Naive B cell (primary cell): ENCODE measurements around the gene CDYL2. TPM values are rescaled to one million over a fixed set of nuclear protein-coding genes. Genes with fewer than 3 reads are reported as not detected.
"Not testable (repeated sequence)": the region's sequence is repeated elsewhere in the genome, so short reads cannot be mapped to it uniquely, and the experiment has no call there.

ENCODE experiments used
- ATAC-seq, 2 donors: fragments of 150-1000 bp; cut with Tn5 transposase; 2 replicates each; pipeline ENCODE4 v1.10.0; 2021; ENCODE audit warnings: low read depth in 2 of 2, mild to moderate bottlenecking in 2 of 2, moderate library complexity in 2 of 2
- DNase-seq: peaks from one replicate; pipeline ENCODE4 v3.0.0; 2022
- H3K27ac Mint-ChIP-seq, 6 donors: one replicate each; pipeline ENCODE4 v1.8.0; 2020 to 2022; ENCODE audit warnings: mild to moderate bottlenecking in 6 of 6, mixed read lengths in 6 of 6, moderate library complexity in 5 of 6, inconsistent platforms in 2 of 6
- H3K27me3 Mint-ChIP-seq, 3 donors: one replicate each; pipeline ENCODE4 v1.8.0; 2021 to 2022; ENCODE audit warnings: mixed read lengths in 3 of 3, mild to moderate bottlenecking in 1 of 3
- H3K36me3 Mint-ChIP-seq, 2 donors: one replicate each; pipeline ENCODE4 v1.8.0; 2020 to 2022; ENCODE audit warnings: mixed read lengths in 2 of 2, inconsistent platforms in 1 of 2, mild to moderate bottlenecking in 1 of 2
- H3K4me1 Mint-ChIP-seq, 3 donors: one replicate each; pipeline ENCODE4 v1.8.0; 2020 to 2022; ENCODE audit warnings: mixed read lengths in 3 of 3, inconsistent platforms in 1 of 3, mild to moderate bottlenecking in 1 of 3, moderate library complexity in 1 of 3
- H3K4me3 Mint-ChIP-seq, 8 donors: one replicate each; pipeline ENCODE4 v1.8.0; 2020 to 2022; ENCODE audit warnings: mild to moderate bottlenecking in 8 of 8, mixed read lengths in 8 of 8, moderate library complexity in 8 of 8, inconsistent platforms in 2 of 8
- H3K9me3 Mint-ChIP-seq, 7 donors: one replicate each; pipeline ENCODE4 v1.8.0; 2020 to 2022; ENCODE audit warnings: mixed read lengths in 7 of 7, mild to moderate bottlenecking in 5 of 7, inconsistent platforms in 2 of 7, moderate library complexity in 1 of 7
- polyA plus RNA-seq, 6 donors: library from polyadenylated mRNA; unstranded; fragments of 300-500 nt; fragmentation: Illumina TruSeq; gene quantifications; one replicate each; pipeline ENCODE4 v1.2.3, GENCODE V29; 2021; ENCODE audit warnings: low read depth in 6 of 6

The CDYL2 gene
- polyA plus RNA-seq, 6 donors from 2014 or later, result 0.03 to 0.13 TPM; not detected in 4

- Mint-ChIP-seq H3K27ac (no peak overlapping the region), H3K9me3 (peaks cover 0 to 2% (median 0%) of the 10 kb centered on the region in 7 donors), H3K4me1 (peaks cover 0 to 9% (median 0%) of the 10 kb centered on the region in 3 donors), H3K36me3 (no peaks in the 10 kb centered on the region), H3K27me3 (peaks cover 7 to 47% (median 16%) of the 10 kb centered on the region in 3 donors), H3K4me3 (no peak overlapping the region)
- no peak for DNase-seq
- ATAC-seq, result no peak
These were observed 26.6 kb upstream of the CDYL2 start for GRCh38 chr16:80831039-80831438.

GRCh38 chr16:80828495-80828894 is 24.1 kb upstream of the CDYL2 start:
- H3K9me3 Mint-ChIP-seq, result peaks cover 0 to 2% (median 0%) of the 10 kb centered on the region in 7 donors

GRCh38 chr16:80827007-80827406 is 22.6 kb upstream of the CDYL2 start:
- Mint-ChIP-seq H3K4me1 (peaks cover 0 to 9% (median 0%) of the 10 kb centered on the region in 3 donors), H3K36me3 (no peaks in the 10 kb centered on the region), H3K9me3 (no peaks in the 10 kb centered on the region), H3K4me3 (no peak overlapping the region), H3K27ac (no peak overlapping the region), H3K27me3 (peaks cover 6 to 24% (median 7%) of the 10 kb centered on the region in 3 donors)
- no peak for DNase-seq
- ATAC-seq, result no peak

More at GRCh38 chr16:80828495-80828894, 24.1 kb upstream of the CDYL2 start:
- Mint-ChIP-seq H3K36me3 (no peaks in the 10 kb centered on the region), H3K4me3 (no peak overlapping the region), H3K27me3 (peaks cover 7 to 27% (median 11%) of the 10 kb centered on the region in 3 donors), H3K27ac (no peak overlapping the region), H3K4me1 (peaks cover 0 to 9% (median 0%) of the 10 kb centered on the region in 3 donors)
- DNase-seq, result no peak
- no peak for ATAC-seq

- Mint-ChIP-seq H3K4me1 (peaks cover 0 to 9% (median 0%) of the 10 kb centered on the region in 3 donors), H3K36me3 (no peaks in the 10 kb centered on the region), H3K27me3 (peaks cover 0 to 16% (median under 1%) of the 10 kb centered on the region in 3 donors), H3K9me3 (no peaks in the 10 kb centered on the region), H3K4me3 (no peak overlapping the region), H3K27ac (no peak overlapping the region)
- ATAC-seq (no peak), DNase-seq (no peak)
These were observed 21.0 kb upstream of the CDYL2 start for GRCh38 chr16:80825365-80825758.

- Mint-ChIP-seq H3K27me3 (peaks cover 0 to 13% (median 4%) of the 10 kb centered on the region in 3 donors), H3K4me3 (no peak overlapping the region), H3K36me3 (no peaks in the 10 kb centered on the region), H3K4me1 (peaks cover 0 to 9% (median 0%) of the 10 kb centered on the region in 3 donors), H3K27ac (no peak overlapping the region), H3K9me3 (no peaks in the 10 kb centered on the region)
- DNase-seq, result no peak
- ATAC-seq, result no peak
These were observed 20.4 kb upstream of the CDYL2 start for GRCh38 chr16:80824623-80825364.

- peaks cover 0 to 8% (median 0%) of the 10 kb centered on the region in 7 donors for H3K9me3 Mint-ChIP-seq
- no peaks in the 10 kb centered on the region for H3K4me1 Mint-ChIP-seq
- peaks cover 0 to 11% (median 6%) of the 10 kb centered on the region in 3 donors for H3K27me3 Mint-ChIP-seq
- H3K27ac Mint-ChIP-seq, result no peak overlapping the region
- H3K4me3 Mint-ChIP-seq, result no peak overlapping the region
- no peaks in the 10 kb centered on the region for H3K36me3 Mint-ChIP-seq
- ATAC-seq, result no peak
- no peak for DNase-seq
These were observed 15.6 kb upstream of the CDYL2 start for GRCh38 chr16:80819988-80820387.

- DNase-seq, result no peak
- ATAC-seq, result no peak
- Mint-ChIP-seq H3K27ac (no peak overlapping the region), H3K27me3 (peaks cover 0 to 21% (median 12%) of the 10 kb centered on the region in 3 donors), H3K9me3 (peaks cover 0 to 11% (median 0%) of the 10 kb centered on the region in 7 donors), H3K4me3 (no peak overlapping the region), H3K4me1 (no peaks in the 10 kb centered on the region), H3K36me3 (no peaks in the 10 kb centered on the region)
These were observed 12.0 kb upstream of the CDYL2 start for GRCh38 chr16:80816356-80816755.

GRCh38 chr16:80815278-80815677 is 10.9 kb upstream of the CDYL2 start:
- H3K4me1 Mint-ChIP-seq, DNase-seq, ATAC-seq, H3K4me3 Mint-ChIP-seq, H3K36me3 Mint-ChIP-seq, H3K27ac Mint-ChIP-seq: not testable (repeated sequence)
- Mint-ChIP-seq H3K27me3 (peaks cover 0 to 21% (median 12%) of the 10 kb centered on the region in 3 donors), H3K9me3 (peaks cover 0 to 11% (median 0%) of the 10 kb centered on the region in 7 donors)

- no peaks in the 10 kb centered on the region for H3K36me3 Mint-ChIP-seq
- H3K4me3 Mint-ChIP-seq, result no peak overlapping the region
- ATAC-seq, result no peak
- no peak for DNase-seq
- H3K9me3 Mint-ChIP-seq, result peaks cover 0 to 11% (median 0%) of the 10 kb centered on the region in 7 donors
- H3K4me1 Mint-ChIP-seq, result no peaks in the 10 kb centered on the region
- H3K27me3 Mint-ChIP-seq, result peaks cover 2 to 20% (median 6%) of the 10 kb centered on the region in 3 donors
- H3K27ac Mint-ChIP-seq, result no peak overlapping the region
These were observed 8.2 kb upstream of the CDYL2 start for GRCh38 chr16:80812593-80812992.

- Mint-ChIP-seq H3K27me3 (peaks cover 18 to 29% (median 19%) of the 10 kb centered on the region in 3 donors), H3K4me3 (no peak overlapping the region)
These were observed 5.0 kb upstream of the CDYL2 start for GRCh38 chr16:80809366-80809765.

GRCh38 chr16:80807906-80808305 is 3.5 kb upstream of the CDYL2 start:
- DNase-seq, result no peak
- Mint-ChIP-seq H3K27me3 (peaks cover 19 to 26% (median 21%) of the 10 kb centered on the region in 3 donors), H3K4me1 (peaks cover 0 to 4% (median 4%) of the 10 kb centered on the region in 3 donors), H3K27ac (no peak overlapping the region), H3K36me3 (no peaks in the 10 kb centered on the region), H3K4me3 (no peak overlapping the region), H3K9me3 (peaks cover 0 to 7% (median 0%) of the 10 kb centered on the region in 7 donors)
- ATAC-seq, result no peak

More at GRCh38 chr16:80809366-80809765, 5.0 kb upstream of the CDYL2 start:
- Mint-ChIP-seq H3K9me3 (peaks cover 0 to 5% (median 2%) of the 10 kb centered on the region in 7 donors), H3K4me1 (peaks cover 0 to 4% (median 4%) of the 10 kb centered on the region in 3 donors), H3K27ac (no peak overlapping the region), H3K36me3 (no peaks in the 10 kb centered on the region)
- DNase-seq (no peak), ATAC-seq (no peak)

GRCh38 chr16:80806927-80807340 is 2.5 kb upstream of the CDYL2 start:
- peaks cover 0 to 4% (median 4%) of the 10 kb centered on the region in 3 donors for H3K4me1 Mint-ChIP-seq
- no peak for ATAC-seq
- peaks cover 27 to 35% (median 29%) of the 10 kb centered on the region in 3 donors for H3K27me3 Mint-ChIP-seq

GRCh38 chr16:80806289-80806688 is 1.9 kb upstream of the CDYL2 start:
- H3K9me3 Mint-ChIP-seq, result peaks cover 0 to 10% (median 2%) of the 10 kb centered on the region in 7 donors

More at GRCh38 chr16:80806927-80807340, 2.5 kb upstream of the CDYL2 start:
- Mint-ChIP-seq H3K9me3 (peaks cover 0 to 10% (median 2%) of the 10 kb centered on the region in 7 donors), H3K27ac (no peak overlapping the region), H3K36me3 (no peaks in the 10 kb centered on the region), H3K4me3 (peak overlapping the region in 1 of 8 donors; percentile 44)
- DNase-seq, result no peak

More at GRCh38 chr16:80806289-80806688, 1.9 kb upstream of the CDYL2 start:
- no peak for ATAC-seq
- no peak for DNase-seq
- Mint-ChIP-seq H3K27ac (no peak overlapping the region), H3K4me3 (peak overlapping the region in 2 of 8 donors; percentile 8 to 61), H3K27me3 (peaks cover 28 to 32% (median 30%) of the 10 kb centered on the region in 3 donors), H3K36me3 (no peaks in the 10 kb centered on the region), H3K4me1 (peaks cover 0 to 4% (median 4%) of the 10 kb centered on the region in 3 donors)
